ENCODE measurements around the gene PPP1R9B.

DNA sequence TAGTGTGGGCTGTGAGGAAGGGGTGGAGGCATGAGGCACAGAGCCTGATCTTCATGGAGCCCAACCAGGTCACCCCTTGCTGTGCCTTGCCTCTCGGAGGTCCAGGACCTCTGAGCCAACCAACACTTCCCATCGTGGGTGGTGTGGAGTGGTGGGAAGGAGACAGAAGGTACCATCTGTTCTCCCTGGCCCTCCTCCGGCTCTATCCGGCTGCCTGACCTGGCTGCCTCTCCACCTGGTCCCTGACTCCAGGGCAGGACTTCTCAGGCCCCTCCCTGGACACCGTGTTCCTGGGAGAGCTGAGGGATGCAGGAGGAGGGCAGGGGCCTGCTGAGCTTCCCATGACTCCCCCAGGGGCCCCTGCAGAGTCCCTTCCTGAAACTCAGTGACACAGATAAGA is 51.5 kb downstream of the PPP1R9B start:
- TF ChIP-seq CTCF (IDR thresholded peaks at IDR 0.05; ENCODE audit: borderline replicate concordance, extremely low read depth, low read length, poor library complexity, severe bottlenecking) (no peak), EZH2 (IDR thresholded peaks at IDR 0.05; ENCODE audit: borderline replicate concordance, low read depth, low read length, severe bottlenecking) (no peak)
